HUES64 (cell line): ENCODE measurements around the gene UBASH3B.
A peak's percentile ranks its signal among the peaks of the same experiment; 100 is the strongest.
"Not testable (repeated sequence)": the region's sequence is repeated elsewhere in the genome, so short reads cannot be mapped to it uniquely, and the experiment has no call there.

Experiments used
- H3K27ac ChIP-seq: 2 replicates; pipeline ENCODE4 v1.7.0; 2013; ENCODE audit warnings: low read depth, low read length, inconsistent platforms
- H3K27me3 ChIP-seq: 2 replicates; pipeline ENCODE4 v1.6.1; 2013; ENCODE audit warnings: mild to moderate bottlenecking, low read length; ENCODE audit not compliant: insufficient read depth
- H3K36me3 ChIP-seq: 2 replicates; pipeline ENCODE4 v1.6.1; 2013; ENCODE audit warnings: mild to moderate bottlenecking, low read length; ENCODE audit not compliant: insufficient read depth
- H3K4me1 ChIP-seq: 2 replicates; pipeline ENCODE4 v1.6.1; 2013; ENCODE audit warnings: mild to moderate bottlenecking, low read length, moderate library complexity; ENCODE audit not compliant: insufficient read depth
- H3K4me3 ChIP-seq: 2 replicates; pipeline ENCODE4 v1.5.1; 2013; ENCODE audit warnings: mild to moderate bottlenecking, low read length, moderate library complexity
- H3K9ac ChIP-seq: 2 replicates; pipeline ENCODE4 v1.6.1; 2013; ENCODE audit warnings: mild to moderate bottlenecking, low read depth, low read length
- H3K9me3 ChIP-seq: 2 replicates; pipeline ENCODE4 v1.6.1; 2013; ENCODE audit warnings: low read depth, low read length; ENCODE audit not compliant: insufficient read depth
- WGBS: fragments of 150-250, 120-280 bp; methylation state at CpG from one replicate; pipeline ENCODE4 v1.1.7; 2013; ENCODE audit warnings: missing lambda C conversion rate; 5-methylcytosine and 5-hydroxymethylcytosine counted together

The UBASH3B gene

DNA sequence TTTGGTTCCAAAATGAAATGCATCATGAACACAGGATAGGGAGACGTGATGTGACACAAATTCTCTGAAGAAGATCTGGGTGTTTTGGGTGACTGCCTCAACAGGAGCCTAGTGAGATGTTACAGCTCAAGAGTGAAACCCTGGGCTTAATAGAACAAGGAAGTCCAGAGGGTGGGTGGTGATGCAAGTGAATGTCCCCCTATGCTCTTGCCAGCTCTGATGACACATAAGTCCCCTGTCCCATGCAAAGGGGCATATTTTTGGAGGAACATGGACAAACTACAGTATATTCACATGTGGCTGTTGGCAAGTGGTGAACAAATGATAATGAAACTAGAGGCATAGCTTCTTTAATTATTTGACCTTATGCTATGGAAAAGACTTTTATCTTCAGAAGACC lies 191.9 kb downstream of the UBASH3B start:
- Histone ChIP-seq H3K4me1 (peaks cover 26% of the 10 kb centered on the region), H3K36me3 (no peaks in the 10 kb centered on the region), H3K9ac (no peak overlapping the region), H3K9me3 (no peaks in the 10 kb centered on the region), H3K27ac (no peak overlapping the region), H3K4me3 (no peak overlapping the region), H3K27me3 (no peaks in the 10 kb centered on the region)
- 93% methylated on average over 1 of the region's 1 CpG for WGBS

GRCh38 chr11:122848186-122848585 lies 192.7 kb downstream of the UBASH3B start:
- no CpG with 5 or more reads among the region's 1 CpG for WGBS
- no peak overlapping the region for H3K4me3 ChIP-seq
- H3K9ac ChIP-seq = no peak overlapping the region
- no peaks in the 10 kb centered on the region for H3K36me3 ChIP-seq
- peaks cover 26% of the 10 kb centered on the region for H3K4me1 ChIP-seq
- no peaks in the 10 kb centered on the region for H3K27me3 ChIP-seq
- no peaks in the 10 kb centered on the region for H3K9me3 ChIP-seq
- H3K27ac ChIP-seq = no peak overlapping the region

GRCh38 chr11:122850076-122850631 lies 194.6 kb downstream of the UBASH3B start:
- Histone ChIP-seq H3K36me3 (no peaks in the 10 kb centered on the region), H3K9me3 (no peaks in the 10 kb centered on the region), H3K4me1 (peaks cover 30% of the 10 kb centered on the region), H3K9ac (no peak overlapping the region), H3K27ac (peak overlapping the region; percentile 50), H3K4me3 (no peak overlapping the region), H3K27me3 (no peaks in the 10 kb centered on the region)
- WGBS = 34% methylated on average over 6 of the region's 7 CpGs

GRCh38 chr11:122851366-122851966 lies 195.9 kb downstream of the UBASH3B start:
- no peaks in the 10 kb centered on the region for H3K36me3 ChIP-seq
- no peak overlapping the region for H3K9ac ChIP-seq
- peaks cover 33% of the 10 kb centered on the region for H3K4me1 ChIP-seq
- H3K4me3 ChIP-seq = no peak overlapping the region
- 93% methylated on average over 12 of the region's 12 CpGs for WGBS
- H3K9me3 ChIP-seq = no peaks in the 10 kb centered on the region
- no peak overlapping the region for H3K27ac ChIP-seq
- no peaks in the 10 kb centered on the region for H3K27me3 ChIP-seq

GRCh38 chr11:122852074-122852795 lies 196.7 kb downstream of the UBASH3B start:
- H3K4me1 ChIP-seq = peaks cover 35% of the 10 kb centered on the region

GRCh38 chr11:122852796-122853160 lies 197.3 kb downstream of the UBASH3B start:
- Histone ChIP-seq H3K36me3 (no peaks in the 10 kb centered on the region), H3K4me1 (peaks cover 35% of the 10 kb centered on the region), H3K27ac (no peak overlapping the region), H3K27me3 (no peaks in the 10 kb centered on the region), H3K9ac (no peak overlapping the region), H3K9me3 (no peaks in the 10 kb centered on the region), H3K4me3 (no peak overlapping the region)
- WGBS = 97% methylated on average over 5 of the region's 5 CpGs

More at GRCh38 chr11:122852074-122852795, 196.7 kb downstream of the UBASH3B start:
- Histone ChIP-seq H3K27ac (no peak overlapping the region), H3K9ac (no peak overlapping the region), H3K36me3 (no peaks in the 10 kb centered on the region), H3K4me3 (no peak overlapping the region), H3K9me3 (no peaks in the 10 kb centered on the region), H3K27me3 (no peaks in the 10 kb centered on the region)
- 92% methylated on average over 10 of the region's 10 CpGs for WGBS

GRCh38 chr11:122853261-122853660 lies 197.7 kb downstream of the UBASH3B start:
- no peak overlapping the region for H3K9ac ChIP-seq
- H3K9me3 ChIP-seq = no peaks in the 10 kb centered on the region
- no peaks in the 10 kb centered on the region for H3K36me3 ChIP-seq
- 95% methylated on average over 11 of the region's 11 CpGs for WGBS
- H3K4me1 ChIP-seq = peaks cover 35% of the 10 kb centered on the region
- H3K27ac ChIP-seq = no peak overlapping the region
- H3K4me3 ChIP-seq = no peak overlapping the region
- H3K27me3 ChIP-seq = no peaks in the 10 kb centered on the region

DNA sequence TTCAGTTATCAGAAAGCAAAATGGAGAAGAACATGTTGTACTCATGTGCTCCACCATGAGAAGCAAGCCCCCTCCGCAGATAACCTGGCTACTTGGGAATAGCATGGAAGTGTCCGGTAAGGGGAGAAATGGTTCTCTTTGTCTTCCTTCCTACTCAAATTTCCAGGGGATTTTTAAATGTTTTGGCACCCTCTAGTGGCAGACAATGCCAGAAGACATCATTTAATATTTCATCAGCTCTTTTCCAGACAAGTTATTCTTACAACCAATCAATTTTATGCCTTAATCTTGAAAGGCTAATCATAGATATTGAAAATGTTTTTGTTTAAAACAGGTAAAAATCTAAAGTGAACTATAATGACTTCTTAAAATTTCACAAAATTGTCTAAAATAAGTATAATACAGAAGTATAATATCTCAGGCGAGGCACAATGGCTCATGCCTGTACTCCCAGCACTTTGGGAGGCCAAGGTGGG lies 198.5 kb downstream of the UBASH3B start:
- no peaks in the 10 kb centered on the region for H3K27me3 ChIP-seq
- no peak overlapping the region for H3K27ac ChIP-seq
- 73% methylated on average over 2 of the region's 3 CpGs for WGBS
- no peak overlapping the region for H3K4me3 ChIP-seq
- H3K9ac ChIP-seq = peak overlapping the region; percentile 26; the same call in 1 of the 2 replicates
- H3K9me3 ChIP-seq = no peaks in the 10 kb centered on the region
- no peaks in the 10 kb centered on the region for H3K36me3 ChIP-seq
- peaks cover 35% of the 10 kb centered on the region for H3K4me1 ChIP-seq

GRCh38 chr11:122861631-122862030 lies 206.1 kb downstream of the UBASH3B start:
- no peaks in the 10 kb centered on the region for H3K9me3 ChIP-seq
- 0 out of 2 replicates have a peak, but pooled peaks cover under 1% of the 10 kb centered on the region for H3K4me1 ChIP-seq
- no peak overlapping the region for H3K9ac ChIP-seq
- H3K36me3 ChIP-seq = no peaks in the 10 kb centered on the region
- 99% methylated on average over 3 of the region's 3 CpGs for WGBS
- no peak overlapping the region for H3K27ac ChIP-seq
- no peaks in the 10 kb centered on the region for H3K27me3 ChIP-seq
- H3K4me3 ChIP-seq = no peak overlapping the region

DNA sequence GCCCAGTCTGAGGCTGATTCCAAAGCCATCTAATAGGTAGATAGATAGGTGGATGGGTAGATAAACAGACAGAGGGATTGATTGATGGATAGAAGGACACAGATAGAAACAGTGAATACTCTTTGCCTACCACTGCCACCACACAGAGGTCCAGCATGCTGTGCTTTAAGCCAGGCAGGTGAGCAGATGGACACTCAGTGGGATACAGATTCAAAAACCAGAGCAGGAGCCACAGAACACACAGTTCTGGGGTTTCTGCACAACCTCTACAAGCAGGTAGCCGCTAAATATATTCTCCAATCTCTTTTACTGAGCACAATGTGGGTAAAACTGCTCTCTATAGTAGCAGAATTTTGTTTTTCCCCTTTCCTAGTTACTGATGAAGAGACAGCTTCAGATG lies 206.6 kb downstream of the UBASH3B start:
- Histone ChIP-seq H3K4me3 (no peak overlapping the region), H3K4me1 (no peaks in the 10 kb centered on the region), H3K27ac (no peak overlapping the region), H3K36me3 (no peaks in the 10 kb centered on the region), H3K9ac (no peak overlapping the region), H3K27me3 (no peaks in the 10 kb centered on the region), H3K9me3 (no peaks in the 10 kb centered on the region)
- 89% methylated on average over 1 of the region's 1 CpG for WGBS

DNA sequence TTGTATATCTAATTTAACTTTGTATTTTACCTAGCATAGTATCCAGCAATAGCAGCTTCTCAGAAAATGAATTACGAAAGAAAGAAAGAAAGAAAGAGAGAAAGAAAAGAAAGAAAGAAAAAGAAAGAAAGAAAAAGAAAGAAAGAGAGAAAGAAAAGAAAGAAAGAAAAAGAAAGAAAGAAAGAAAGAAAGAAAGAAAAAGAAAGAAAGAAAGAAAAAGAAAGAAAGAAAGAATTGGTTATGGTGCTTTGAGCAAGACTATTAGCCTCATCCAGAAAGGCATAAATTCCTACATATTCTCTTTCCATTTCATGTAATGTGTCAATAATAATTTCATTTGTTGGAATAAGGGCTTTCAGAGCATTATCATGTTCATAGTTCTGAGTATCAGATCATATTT lies 207.6 kb downstream of the UBASH3B start:
- not testable (repeated sequence) for H3K9ac ChIP-seq, H3K4me1 ChIP-seq, H3K9me3 ChIP-seq, H3K27ac ChIP-seq, H3K36me3 ChIP-seq, H3K4me3 ChIP-seq, H3K27me3 ChIP-seq
- 83% methylated on average over 1 of the region's 1 CpG for WGBS
